ENCODE data around the gene GAS7. TPM values are rescaled to one million over a fixed set of nuclear protein-coding genes. Genes with fewer than 3 reads are reported as not detected.

Gene GAS7
- total and polyA plus RNA-seq, 2 experiments from 2014 or later, result 1.9 to 10.7 TPM

- no peak for TF ChIP-seq EZH2phosphoT487 (IDR thresholded peaks at IDR 0.05; ENCODE audit: unreplicated experiment)
- no peak for TF ChIP-seq CREB1 (CRISPR knock-in tag; IDR thresholded peaks at IDR 0.05; ENCODE audit: low read depth)
- no peak for TF ChIP-seq STAT1 (IDR thresholded peaks at IDR 0.05; ENCODE audit: unreplicated experiment)
- TF ChIP-seq REST (IDR thresholded peaks at IDR 0.05; ENCODE audit: unreplicated experiment), result no peak
- TF ChIP-seq, protein P1, sequence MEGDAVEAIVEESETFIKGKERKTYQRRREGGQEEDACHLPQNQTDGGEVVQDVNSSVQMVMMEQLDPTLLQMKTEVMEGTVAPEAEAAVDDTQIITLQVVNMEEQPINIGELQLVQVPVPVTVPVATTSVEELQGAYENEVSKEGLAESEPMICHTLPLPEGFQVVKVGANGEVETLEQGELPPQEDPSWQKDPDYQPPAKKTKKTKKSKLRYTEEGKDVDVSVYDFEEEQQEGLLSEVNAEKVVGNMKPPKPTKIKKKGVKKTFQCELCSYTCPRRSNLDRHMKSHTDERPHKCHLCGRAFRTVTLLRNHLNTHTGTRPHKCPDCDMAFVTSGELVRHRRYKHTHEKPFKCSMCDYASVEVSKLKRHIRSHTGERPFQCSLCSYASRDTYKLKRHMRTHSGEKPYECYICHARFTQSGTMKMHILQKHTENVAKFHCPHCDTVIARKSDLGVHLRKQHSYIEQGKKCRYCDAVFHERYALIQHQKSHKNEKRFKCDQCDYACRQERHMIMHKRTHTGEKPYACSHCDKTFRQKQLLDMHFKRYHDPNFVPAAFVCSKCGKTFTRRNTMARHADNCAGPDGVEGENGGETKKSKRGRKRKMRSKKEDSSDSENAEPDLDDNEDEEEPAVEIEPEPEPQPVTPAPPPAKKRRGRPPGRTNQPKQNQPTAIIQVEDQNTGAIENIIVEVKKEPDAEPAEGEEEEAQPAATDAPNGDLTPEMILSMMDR (conservative IDR thresholded peaks at IDR 0.05; ENCODE audit: low read depth in 2 of 2), result no peak
- TF ChIP-seq NANOG (IDR thresholded peaks at IDR 0.05; ENCODE audit: borderline replicate concordance), result no peak
- no peak for TF ChIP-seq ZNF331 (CRISPR knock-in tag; IDR thresholded peaks at IDR 0.05; ENCODE audit: low read depth)
- TF ChIP-seq JUNB (IDR thresholded peaks at IDR 0.05; ENCODE audit: unreplicated experiment), result no peak
- no peak for TF ChIP-seq ZNF462 (CRISPR knock-in tag; IDR thresholded peaks at IDR 0.05)
- TF ChIP-seq EZH2 (IDR thresholded peaks at IDR 0.05; ENCODE audit: low read depth, unreplicated experiment), result no peak
- TF ChIP-seq POLR2AphosphoS5 (IDR thresholded peaks at IDR 0.05; ENCODE audit: low read depth), result no peak
- Mint-ChIP-seq H3K27me3 (ENCODE audit: insufficient read depth, low read depth, poor library complexity) (peaks cover 8% of the 10 kb centered on the region), H3K9me3 (no peaks in the 10 kb centered on the region; the same call in 2 of the 3 replicates), H3K4me1 (peaks cover 34% of the 10 kb centered on the region), H3K27ac (no peak overlapping the region; the same call in 1 of the 2 replicates), H3K36me3 (ENCODE audit: low read depth) (no peaks in the 10 kb centered on the region), H3K4me3 (no peak overlapping the region)
- no peaks in the 10 kb centered on the region for H3F3A ChIP-seq (replicated peaks; ENCODE audit: low read depth)
- H3K4me1 ChIP-seq (ENCODE audit: insufficient read depth), result peaks cover 27% of the 10 kb centered on the region
- H4K20me1 ChIP-seq (replicated peaks; ENCODE audit: insufficient read depth), result no peaks in the 10 kb centered on the region
- H3K4me3 ChIP-seq, result no peak overlapping the region
- no peak overlapping the region for H2AFZ ChIP-seq
- H3K79me2 ChIP-seq (replicated peaks; ENCODE audit: insufficient read depth), result no peaks in the 10 kb centered on the region
- no peak overlapping the region for H3K4me2 ChIP-seq
- DNase-seq (ENCODE audit: low spot score) (no peak), ATAC-seq (no peak; the same call in 2 of the 3 replicates)
- no peaks in the 10 kb centered on the region for H3K27me3 ChIP-seq (ENCODE audit: insufficient read depth)
- no peak overlapping the region for H3K27ac ChIP-seq (ENCODE audit: low read depth)
- H3K36me3 ChIP-seq (ENCODE audit: insufficient read depth), result no peaks in the 10 kb centered on the region
- 0 out of 2 replicates have a peak, but pooled peaks cover 4% of the 10 kb centered on the region for H3K9me2 ChIP-seq (ENCODE audit: insufficient read depth)
These were observed 83.4 kb downstream of the GAS7 start for GRCh38 chr17:10114931-10115535.
